Ishikawa (cell line): ENCODE measurements around the gene MEGF6.

Source experiments
- CREB1 ChIP-seq: IDR thresholded peaks from 2 replicates; pipeline ENCODE4 v1.6.1; 2012; ENCODE audit warnings: low read depth
- FOXM1 ChIP-seq: IDR thresholded peaks from 2 replicates; pipeline ENCODE4 v1.6.1; 2012; ENCODE audit warnings: low read depth, borderline replicate concordance
- NFIC ChIP-seq: IDR thresholded peaks from 2 replicates; pipeline ENCODE4 v1.6.1; 2012
- RAD21 ChIP-seq: IDR thresholded peaks from 2 replicates; pipeline ENCODE4 v1.6.1; 2012; ENCODE audit warnings: low read depth
- TEAD4 ChIP-seq: IDR thresholded peaks from 2 replicates; pipeline ENCODE4 v1.6.1; 2012
- ZBTB7A ChIP-seq: IDR thresholded peaks from 2 replicates; pipeline ENCODE4 v1.6.1; 2012; ENCODE audit warnings: low read depth

GRCh38 chr1:3651026-3651929, 40.0 kb upstream of the MEGF6 start:
- no peak for TF ChIP-seq RAD21
- no peak for TF ChIP-seq ZBTB7A
- no peak for TF ChIP-seq FOXM1
- TF ChIP-seq TEAD4 = no peak
- TF ChIP-seq CREB1 = no peak
- TF ChIP-seq NFIC = no peak
